H1 (cell line): ENCODE data around the gene RNGTT. TPM values are rescaled to one million over a fixed set of nuclear protein-coding genes. Genes with fewer than 3 reads are reported as not detected.

Experiments used
- CTCF ChIA-PET: fragments of 300-600 bp; sonication (Branson Sonifier 250); formaldehyde crosslinking; loops from one replicate; lab custom pipeline; 2021; ENCODE audit not compliant: partially characterized antibody; lab: Charles Lee
- POLR2A ChIA-PET: fragments of 300-600 bp; sonication (Branson Sonifier 250); formaldehyde crosslinking; loops from one replicate; lab custom pipeline; 2021; ENCODE audit warnings: inconsistent platforms; ENCODE audit not compliant: partially characterized antibody; lab: Charles Lee
- DNase-seq, 2 experiments: peaks; one replicate each; pipeline versions ENCODE4 v3.0.0 to v3.0.0-alpha.2; 2010 to 2022; ENCODE audit warnings: low spot score in 2 of 2, low read depth in 1 of 2, mixed read lengths in 1 of 2
- FAIRE-seq: peaks from 2 replicates; lab custom pipeline; 2011; peaks lifted over from hg19 to GRCh38; lab: Jason Lieb, UNC
- H2AFZ ChIP-seq: 2 replicates; pipeline ENCODE4 v1.8.1; 2012; ENCODE audit warnings: low read length, inconsistent platforms
- H2AK5ac ChIP-seq: 2 replicates; pipeline ENCODE4 v1.6.1; 2013; ENCODE audit warnings: low read depth, low read length
- H2BK120ac ChIP-seq: replicated peaks from 2 replicates; pipeline ENCODE3; 2013; ENCODE audit warnings: low read depth, low read length, inconsistent platforms
- H2BK12ac ChIP-seq: 2 replicates; pipeline ENCODE4 v1.6.1; 2013; ENCODE audit warnings: low read depth, low read length
- H2BK15ac ChIP-seq: 2 replicates; pipeline ENCODE4 v1.6.1; 2013; ENCODE audit warnings: low read length
- H2BK20ac ChIP-seq: 2 replicates; pipeline ENCODE4 v1.6.1; 2013; ENCODE audit warnings: low read length
- H2BK5ac ChIP-seq: 2 replicates; pipeline ENCODE4 v1.6.1; 2013; ENCODE audit warnings: low read depth, low read length
- H3K14ac ChIP-seq: 2 replicates; pipeline ENCODE4 v1.6.1; 2013; ENCODE audit warnings: inconsistent platforms; ENCODE audit not compliant: insufficient read length
- H3K18ac ChIP-seq: 2 replicates; pipeline ENCODE4 v1.6.1; 2013; ENCODE audit warnings: low read length; ENCODE audit errors: extremely low read depth
- H3K23ac ChIP-seq: 2 replicates; pipeline ENCODE4 v1.6.1; 2013; ENCODE audit warnings: inconsistent platforms; ENCODE audit not compliant: insufficient read length
- H3K23me2 ChIP-seq: 2 replicates; pipeline ENCODE4 v1.6.1; 2013; ENCODE audit warnings: low read depth, low read length
- H3K27ac ChIP-seq: 2 replicates; pipeline ENCODE4 v1.6.1; 2011; ENCODE audit warnings: low read depth, low read length, inconsistent platforms
- H3K27me3 ChIP-seq, 4 experiments: replicated peaks in 1 of 4; 1 replicate in 1 of 4; 2 replicates in 3 of 4; pipeline versions ENCODE4 v1.6.1 to v1.8.1; 2011 to 2013; ENCODE audit warnings: low read length in 3 of 4, mild to moderate bottlenecking in 3 of 4, inconsistent platforms in 2 of 4, mixed read lengths in 2 of 4, moderate library complexity in 1 of 4; ENCODE audit not compliant: control insufficient read depth in 3 of 4, insufficient read depth in 3 of 4; ENCODE audit errors: extremely low read depth in 1 of 4
- H3K36me3 ChIP-seq, 4 experiments: 2 replicates each; pipeline versions ENCODE4 v1.6.1 to v1.8.1; 2011 to 2013; ENCODE audit warnings: mild to moderate bottlenecking in 4 of 4, low read length in 3 of 4, moderate library complexity in 2 of 4, control low read depth in 1 of 4, inconsistent platforms in 1 of 4; ENCODE audit not compliant: insufficient read depth in 4 of 4, control insufficient read depth in 2 of 4
- H3K4ac ChIP-seq: replicated peaks from 2 replicates; pipeline ENCODE3; 2013; ENCODE audit warnings: low read length, low read depth, mixed read lengths, inconsistent platforms; ENCODE audit not compliant: insufficient read length
- H3K4me1 ChIP-seq, 4 experiments: replicated peaks in 1 of 4; 1 replicate in 1 of 4; 2 replicates in 3 of 4; pipeline versions ENCODE4 v1.6.1 to v1.8.1; 2011 to 2013; ENCODE audit warnings: low read length in 3 of 4, inconsistent platforms in 2 of 4, mixed read lengths in 1 of 4; ENCODE audit not compliant: insufficient read depth in 4 of 4, control insufficient read depth in 3 of 4
- H3K4me2 ChIP-seq, 2 experiments: 2 replicates each; pipeline versions ENCODE4 v1.6.1 to v1.8.1; 2011 to 2013; ENCODE audit warnings: low read depth in 2 of 2, low read length in 2 of 2, control low read depth in 1 of 2, inconsistent platforms in 1 of 2, mild to moderate bottlenecking in 1 of 2; ENCODE audit not compliant: insufficient read depth in 1 of 2
- H3K4me3 ChIP-seq, 4 experiments: fragments of 200-600, 300-600 bp in 1 of 4; sonication (generic), shearing (Covaris generic), sonication (Bioruptor Twin) in 1 of 4; 2 replicates each; pipeline versions ENCODE4 v1.5.1 to v1.8.1; 2011 to 2016; ENCODE audit warnings: low read length in 4 of 4, low read depth in 3 of 4, control low read depth in 2 of 4, inconsistent platforms in 2 of 4, mild to moderate bottlenecking in 2 of 4, mixed read lengths in 1 of 4, moderate library complexity in 1 of 4; ENCODE audit not compliant: insufficient read depth in 2 of 4; ENCODE audit errors: extremely low read depth in 1 of 4
- H3K56ac ChIP-seq: replicated peaks from 2 replicates; pipeline ENCODE3; 2013; ENCODE audit warnings: low read depth, mild to moderate bottlenecking, mixed read lengths, low read length, inconsistent platforms; ENCODE audit not compliant: insufficient read length
- H3K79me1 ChIP-seq: 2 replicates; pipeline ENCODE4 v1.6.1; 2013; ENCODE audit warnings: low read depth, low read length, control low read depth
- H3K79me2 ChIP-seq, 2 experiments: 2 replicates each; pipeline versions ENCODE4 v1.6.1 to v1.8.1; 2012 to 2013; ENCODE audit warnings: low read length in 2 of 2, mild to moderate bottlenecking in 2 of 2, inconsistent platforms in 1 of 2; ENCODE audit not compliant: insufficient read depth in 2 of 2, control insufficient read depth in 1 of 2
- H3K9ac ChIP-seq, 4 experiments: replicated peaks in 1 of 4; 1 replicate in 1 of 4; 2 replicates in 3 of 4; pipeline versions ENCODE4 v1.6.1 to v1.8.1; 2011 to 2013; ENCODE audit warnings: low read depth in 3 of 4, low read length in 3 of 4, control low read depth in 2 of 4, mild to moderate bottlenecking in 2 of 4, moderate library complexity in 2 of 4, inconsistent platforms in 1 of 4; ENCODE audit errors: extremely low read depth in 1 of 4
- H3K9me3 ChIP-seq, 2 experiments: 2 replicates each; pipeline versions ENCODE4 v1.6.1 to v1.8.1; 2012 to 2013; ENCODE audit warnings: mild to moderate bottlenecking in 2 of 2, moderate library complexity in 2 of 2, control low read depth in 1 of 2, inconsistent platforms in 1 of 2, low read depth in 1 of 2, low read length in 1 of 2, mixed read lengths in 1 of 2; ENCODE audit not compliant: insufficient read depth in 2 of 2
- H4K20me1 ChIP-seq, 2 experiments: replicated peaks in 1 of 2; 2 replicates each; pipeline versions ENCODE3 to v1.8.1; 2011 to 2013; ENCODE audit warnings: inconsistent platforms in 2 of 2, low read length in 2 of 2, mild to moderate bottlenecking in 1 of 2; ENCODE audit not compliant: insufficient read depth in 2 of 2, control insufficient read depth in 1 of 2
- H4K5ac ChIP-seq: 2 replicates; pipeline ENCODE4 v1.6.1; 2013; ENCODE audit warnings: low read length, low read depth, mixed read lengths, inconsistent platforms; ENCODE audit not compliant: insufficient read length
- H4K8ac ChIP-seq: 2 replicates; pipeline ENCODE4 v1.8.0; 2013; ENCODE audit warnings: mild to moderate bottlenecking, moderate library complexity, low read length, inconsistent platforms; ENCODE audit not compliant: insufficient read depth; ENCODE audit errors: extremely low read depth
- H4K91ac ChIP-seq: replicated peaks from 2 replicates; pipeline ENCODE3; 2013; ENCODE audit warnings: low read length, mixed read lengths, inconsistent platforms; ENCODE audit not compliant: insufficient read length
- RXRA ChIP-seq: IDR thresholded peaks from 2 replicates; pipeline ENCODE4 v1.6.1; 2011; ENCODE audit warnings: low read depth, mild to moderate bottlenecking, low read length, moderate library complexity; ENCODE audit not compliant: insufficient read depth
- WGBS, 2 experiments: shearing (Covaris generic) in 1 of 2; methylation state at CpG; one replicate each; pipeline versions ENCODE4 v1.1.6 to v1.1.7; 2013 to 2015; ENCODE audit warnings: low lambda C conversion rate in 2 of 2, mixed read lengths in 2 of 2, inconsistent platforms in 1 of 2, low coverage in 1 of 2, missing lambda C conversion rate in 1 of 2; ENCODE audit not compliant: insufficient replicate concordance in 2 of 2, insufficient coverage in 1 of 2, insufficient read length in 1 of 2; ENCODE audit errors: extremely low coverage in 1 of 2, missing lambda C conversion rate in 1 of 2; 5-methylcytosine and 5-hydroxymethylcytosine counted together
- polyA plus RNA-seq, 7 experiments: library from polyadenylated mRNA; depleted of rRNA in 3 of 7; stranded (reverse) in 5 of 7; unstranded in 2 of 7; fragments of >200 nt in 5 of 7; fragments of 200-250 nt in 2 of 7; gene quantifications; 1 replicate in 5 of 7; 2 replicates in 1 of 7; 4 replicates in 1 of 7; pipeline versions ENCODE4 v1.2.1 to v1.2.3, GENCODE V29; 2011 to 2013; ENCODE audit warnings: missing spikeins in 2 of 7, mixed read lengths in 2 of 7
- total RNA-seq: library from RNA; stranded (reverse); fragmentation: NEBNext Ultra II Directional; extraction: Animal tissue kit (Norgen Biotek cat#: 25700); gene quantifications from 2 replicates; pipeline ENCODE4 v1.2.1, GENCODE V29; 2021

The RNGTT gene
- total and polyA plus RNA-seq, 2 of the 8 experiments (the other 6 are each of a cell fraction or from before 2014, with no cell fraction given), result 3.6 to 21.2 TPM

GRCh38 chr6:88577461-88577860 lies 386.0 kb downstream of the RNGTT start:
- H4K20me1 ChIP-seq, result no peaks in the 10 kb centered on the region
- H3K9me3 ChIP-seq, result no peaks in the 10 kb centered on the region
- H3K23me2 ChIP-seq, result no peaks in the 10 kb centered on the region
- no peak overlapping the region for H4K91ac ChIP-seq
- no peak overlapping the region for H3K9ac ChIP-seq
- no peak overlapping the region for H4K8ac ChIP-seq
- no peaks in the 10 kb centered on the region for H3K27me3 ChIP-seq
- no peak overlapping the region for H2BK5ac ChIP-seq
- H2BK120ac ChIP-seq, result no peak overlapping the region
- H3K4ac ChIP-seq, result no peak overlapping the region
- CTCF ChIA-PET, result no interaction called here
- TF ChIP-seq RXRA, result no peak
- TF ChIP-seq, all 59 proteins: peak for 0
- Histone ChIP-seq H3K79me2 (no peaks in the 10 kb centered on the region), H3K27ac (no peak overlapping the region), H2AFZ (no peak overlapping the region), H2BK20ac (no peak overlapping the region), H2BK15ac (no peak overlapping the region), H3K14ac (no peak overlapping the region), H3K4me2 (no peak overlapping the region), H3K56ac (no peak overlapping the region), H3K4me1 (peaks cover 0 to 13% (median 4%) of the 10 kb centered on the region in 4 experiments; a peak in 4 of 7 replicates), H3K18ac (no peak overlapping the region), H3K4me3 (no peak overlapping the region), H4K5ac (no peak overlapping the region), H2BK12ac (no peak overlapping the region), H2AK5ac (no peak overlapping the region), H3K36me3 (no peaks in the 10 kb centered on the region), H3K23ac (no peak overlapping the region), H3K79me1 (no peaks in the 10 kb centered on the region)
- POLR2A ChIA-PET, result no interaction called here
- DNase-seq, result no peak
- no peak for FAIRE-seq
- 89% methylated on average over 2 of the region's 2 CpGs; no CpG with 5 or more reads in 1 of the 2 experiments for WGBS, 2 experiments
